HL-60 (cell line): Measurements from ENCODE around the gene RORC.
"Not testable (repeated sequence)": the region's sequence is repeated elsewhere in the genome, so short reads cannot be mapped to it uniquely, and the experiment has no call there.

Experiments
- DNase-seq, 2 experiments: peaks; one replicate each; pipeline ENCODE4 v3.0.0-alpha.2; 2010 to 2020; ENCODE audit warnings: low read depth in 1 of 2, low spot score in 1 of 2
- H3K27ac ChIP-seq: fragments of 250-450 bp; sonication (Bioruptor Pico); replicated peaks from 2 replicates; pipeline ENCODE4 v1.5.1; 2020; ENCODE audit warnings: mild to moderate bottlenecking, moderate library complexity
- H3K27me3 ChIP-seq: fragments of 250-450 bp; sonication (Bioruptor Pico); 2 replicates; pipeline ENCODE4 v1.5.1; 2021; ENCODE audit warnings: mild to moderate bottlenecking, moderate library complexity; ENCODE audit not compliant: insufficient read depth, poor library complexity, severe bottlenecking
- H3K4me3 ChIP-seq: replicated peaks from 2 replicates; pipeline ENCODE4 v1.5.1; 2011; ENCODE audit warnings: mild to moderate bottlenecking, control low read depth, low read length; ENCODE audit not compliant: insufficient read depth
- GABPA ChIP-seq: IDR thresholded peaks from 2 replicates; pipeline ENCODE4 v1.6.1; 2012; ENCODE audit warnings: low read depth
- POLR2AphosphoS5 ChIP-seq: IDR thresholded peaks from 2 replicates; pipeline ENCODE4 v1.6.1; 2012; ENCODE audit warnings: low read depth
- SPI1 ChIP-seq: IDR thresholded peaks from 2 replicates; pipeline ENCODE4 v1.6.1; 2012; ENCODE audit warnings: low read depth, mild to moderate bottlenecking, borderline replicate concordance
- TF ChIP-seq, protein P1 (sequence below): IDR thresholded peaks from one replicate; pipeline ENCODE4 v1.5.1; 2011; ENCODE audit warnings: low read length, control low read depth, inconsistent platforms; ENCODE audit not compliant: insufficient read depth
- TF ChIP-seq, protein P2 (sequence below): IDR thresholded peaks from 2 replicates; pipeline ENCODE4 v1.6.1; 2012; ENCODE audit warnings: low read depth; ENCODE audit not compliant: insufficient replicate concordance

RORC gene

DNA sequence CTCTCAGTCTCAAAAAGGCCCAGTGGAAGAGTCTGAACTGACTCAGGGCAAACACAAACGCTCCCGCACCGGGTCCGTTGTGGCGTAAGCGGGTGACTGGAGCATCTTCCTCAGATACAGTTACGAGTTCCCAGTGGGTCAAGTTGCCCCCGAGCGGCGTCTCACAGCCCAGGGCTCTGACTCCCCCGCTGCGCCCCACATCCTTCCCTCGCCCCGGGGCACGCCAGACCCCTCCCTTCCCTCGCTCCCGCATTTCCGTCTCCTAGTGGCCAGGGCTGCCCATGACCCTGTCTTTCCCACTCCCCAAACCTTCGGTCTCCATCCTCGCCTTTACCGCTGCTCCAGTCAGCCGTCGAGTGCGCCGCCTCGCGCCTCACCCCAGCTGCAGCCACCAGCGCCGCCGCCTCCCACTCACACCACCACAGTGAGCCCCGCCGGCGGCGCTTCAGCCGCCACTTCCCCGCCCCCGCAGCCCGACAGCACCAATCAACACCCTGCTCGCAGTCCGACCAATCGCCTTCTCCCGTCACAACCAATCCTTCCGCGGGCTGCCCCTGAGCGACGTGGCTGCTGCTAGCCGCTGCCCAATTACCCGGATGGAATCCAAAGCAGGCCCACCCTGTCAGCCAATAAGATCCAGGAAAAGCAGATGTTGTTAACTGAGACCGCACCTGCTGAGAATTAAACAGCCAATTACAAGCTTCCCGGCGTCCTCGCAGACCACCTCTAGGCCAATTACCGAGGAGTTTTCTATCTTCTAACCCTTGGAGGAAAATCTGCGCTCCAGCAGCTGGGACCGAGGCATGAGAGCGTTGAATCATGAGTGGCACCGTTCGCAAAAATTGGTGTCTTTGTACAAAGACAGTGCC is 41.3 kb downstream of the RORC start, which contains the start of gene TDRKH:
TDRKH (minus strand) TSS at position 430 of the 869 bp plus-strand sequence. CDS start 7,478 bp downstream, outside the sequence.
- DNase-seq = peak; percentile 91 to 99
- no peak for TF ChIP-seq GABPA
- TF ChIP-seq, protein P1, sequence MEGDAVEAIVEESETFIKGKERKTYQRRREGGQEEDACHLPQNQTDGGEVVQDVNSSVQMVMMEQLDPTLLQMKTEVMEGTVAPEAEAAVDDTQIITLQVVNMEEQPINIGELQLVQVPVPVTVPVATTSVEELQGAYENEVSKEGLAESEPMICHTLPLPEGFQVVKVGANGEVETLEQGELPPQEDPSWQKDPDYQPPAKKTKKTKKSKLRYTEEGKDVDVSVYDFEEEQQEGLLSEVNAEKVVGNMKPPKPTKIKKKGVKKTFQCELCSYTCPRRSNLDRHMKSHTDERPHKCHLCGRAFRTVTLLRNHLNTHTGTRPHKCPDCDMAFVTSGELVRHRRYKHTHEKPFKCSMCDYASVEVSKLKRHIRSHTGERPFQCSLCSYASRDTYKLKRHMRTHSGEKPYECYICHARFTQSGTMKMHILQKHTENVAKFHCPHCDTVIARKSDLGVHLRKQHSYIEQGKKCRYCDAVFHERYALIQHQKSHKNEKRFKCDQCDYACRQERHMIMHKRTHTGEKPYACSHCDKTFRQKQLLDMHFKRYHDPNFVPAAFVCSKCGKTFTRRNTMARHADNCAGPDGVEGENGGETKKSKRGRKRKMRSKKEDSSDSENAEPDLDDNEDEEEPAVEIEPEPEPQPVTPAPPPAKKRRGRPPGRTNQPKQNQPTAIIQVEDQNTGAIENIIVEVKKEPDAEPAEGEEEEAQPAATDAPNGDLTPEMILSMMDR = no peak
- TF ChIP-seq POLR2AphosphoS5 = 0 out of 2 replicates have a peak, but pooled peaks have one; percentile 21
- Histone ChIP-seq H3K27me3 (no peaks in the 10 kb centered on the region), H3K4me3 (peak within 1 kb of the TSS; percentile 67), H3K27ac (peak within 1 kb of the TSS; percentile 3)

- DNase-seq = no peak
- TF ChIP-seq, protein P1 = no peak
- no peak for TF ChIP-seq GABPA
- TF ChIP-seq, protein P2, sequence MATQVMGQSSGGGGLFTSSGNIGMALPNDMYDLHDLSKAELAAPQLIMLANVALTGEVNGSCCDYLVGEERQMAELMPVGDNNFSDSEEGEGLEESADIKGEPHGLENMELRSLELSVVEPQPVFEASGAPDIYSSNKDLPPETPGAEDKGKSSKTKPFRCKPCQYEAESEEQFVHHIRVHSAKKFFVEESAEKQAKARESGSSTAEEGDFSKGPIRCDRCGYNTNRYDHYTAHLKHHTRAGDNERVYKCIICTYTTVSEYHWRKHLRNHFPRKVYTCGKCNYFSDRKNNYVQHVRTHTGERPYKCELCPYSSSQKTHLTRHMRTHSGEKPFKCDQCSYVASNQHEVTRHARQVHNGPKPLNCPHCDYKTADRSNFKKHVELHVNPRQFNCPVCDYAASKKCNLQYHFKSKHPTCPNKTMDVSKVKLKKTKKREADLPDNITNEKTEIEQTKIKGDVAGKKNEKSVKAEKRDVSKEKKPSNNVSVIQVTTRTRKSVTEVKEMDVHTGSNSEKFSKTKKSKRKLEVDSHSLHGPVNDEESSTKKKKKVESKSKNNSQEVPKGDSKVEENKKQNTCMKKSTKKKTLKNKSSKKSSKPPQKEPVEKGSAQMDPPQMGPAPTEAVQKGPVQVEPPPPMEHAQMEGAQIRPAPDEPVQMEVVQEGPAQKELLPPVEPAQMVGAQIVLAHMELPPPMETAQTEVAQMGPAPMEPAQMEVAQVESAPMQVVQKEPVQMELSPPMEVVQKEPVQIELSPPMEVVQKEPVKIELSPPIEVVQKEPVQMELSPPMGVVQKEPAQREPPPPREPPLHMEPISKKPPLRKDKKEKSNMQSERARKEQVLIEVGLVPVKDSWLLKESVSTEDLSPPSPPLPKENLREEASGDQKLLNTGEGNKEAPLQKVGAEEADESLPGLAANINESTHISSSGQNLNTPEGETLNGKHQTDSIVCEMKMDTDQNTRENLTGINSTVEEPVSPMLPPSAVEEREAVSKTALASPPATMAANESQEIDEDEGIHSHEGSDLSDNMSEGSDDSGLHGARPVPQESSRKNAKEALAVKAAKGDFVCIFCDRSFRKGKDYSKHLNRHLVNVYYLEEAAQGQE = no peak
- TF ChIP-seq POLR2AphosphoS5 = no peak
- no peak for TF ChIP-seq SPI1
- Histone ChIP-seq H3K27ac (no peak overlapping the region), H3K4me3 (no peak overlapping the region), H3K27me3 (no peaks in the 10 kb centered on the region)
Measured at GRCh38 chr1:151787689-151788088, 43.9 kb downstream of the RORC start.

- no peak for TF ChIP-seq GABPA
- no peak overlapping the region for H3K4me3 ChIP-seq
Measured at GRCh38 chr1:151783796-151784195, 47.8 kb downstream of the RORC start.

GRCh38 chr1:151782741-151783140 is 48.9 kb downstream of the RORC start:
- DNase-seq = no peak
- TF ChIP-seq, protein P1 = no peak
- TF ChIP-seq SPI1 (no peak), GABPA (no peak), POLR2AphosphoS5 (no peak)
- TF ChIP-seq, protein P2 = no peak
- H3K4me3 ChIP-seq = no peak overlapping the region
- no peak overlapping the region for H3K27ac ChIP-seq
- H3K27me3 ChIP-seq = no peaks in the 10 kb centered on the region

More at GRCh38 chr1:151783796-151784195, 47.8 kb downstream of the RORC start:
- no peaks in the 10 kb centered on the region for H3K27me3 ChIP-seq
- no peak overlapping the region for H3K27ac ChIP-seq
- no peak for DNase-seq

GRCh38 chr1:151782026-151782425 is 49.6 kb downstream of the RORC start:
- H3K27me3 ChIP-seq, H3K27ac ChIP-seq, DNase-seq, H3K4me3 ChIP-seq: not testable (repeated sequence)

DNA sequence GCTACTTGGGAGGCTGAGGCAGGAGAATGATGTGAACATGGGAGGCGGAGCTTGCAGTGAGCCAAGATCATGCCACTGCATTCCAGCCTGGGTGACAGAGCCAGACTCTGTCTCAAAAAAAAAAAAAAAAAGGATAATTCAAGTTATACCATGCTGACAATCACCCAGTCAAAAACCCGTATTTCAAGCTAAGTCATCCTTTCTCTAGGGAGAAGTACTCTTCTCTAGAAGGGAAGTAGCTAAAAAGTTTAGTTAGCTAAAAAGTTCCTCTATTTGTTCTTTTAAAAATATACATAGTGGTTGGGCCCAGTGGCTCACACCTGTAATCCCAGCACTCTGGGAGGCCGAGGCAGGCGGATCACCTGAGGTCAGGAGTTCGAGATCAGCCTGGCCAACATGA is 50.9 kb downstream of the RORC start:
- H3K4me3 ChIP-seq, DNase-seq, H3K27me3 ChIP-seq: not testable (repeated sequence)

More for the DNA sequence above, 50.9 kb downstream of the RORC start:
- not testable (repeated sequence) for H3K27ac ChIP-seq
